SJCRH30 (cell line): ENCODE measurements around the gene TEX11. TPM values are rescaled to one million over a fixed set of nuclear protein-coding genes. Genes with fewer than 3 reads are reported as not detected.

Experiments used
- DNase-seq, 2 experiments: peaks; one replicate each; pipeline ENCODE4 v3.0.0-alpha.2; 2015 to 2020
- H3K27ac ChIP-seq: fragments of 250-450 bp; sonication (Bioruptor Pico); 2 replicates; pipeline ENCODE4 v1.5.1; 2020; ENCODE audit warnings: mild to moderate bottlenecking, moderate library complexity
- H3K27me3 ChIP-seq: fragments of 250-450 bp; sonication (Bioruptor Pico); 2 replicates; pipeline ENCODE4 v1.5.1; 2020; ENCODE audit warnings: mild to moderate bottlenecking, moderate library complexity
- H3K36me3 ChIP-seq: fragments of 250-450 bp; sonication (Bioruptor Pico); 2 replicates; pipeline ENCODE4 v1.5.1; 2020; ENCODE audit warnings: mild to moderate bottlenecking, moderate library complexity
- H3K4me1 ChIP-seq: fragments of 250-450 bp; sonication (Bioruptor Pico); 2 replicates; pipeline ENCODE4 v1.5.1; 2020; ENCODE audit warnings: mild to moderate bottlenecking, moderate library complexity
- H3K4me3 ChIP-seq: fragments of 250-450 bp; sonication (Bioruptor Pico); 2 replicates; pipeline ENCODE4 v1.5.1; 2020; ENCODE audit warnings: mild to moderate bottlenecking, moderate library complexity
- H3K9me3 ChIP-seq: fragments of 250-450 bp; sonication (Bioruptor Pico); replicated peaks from 2 replicates; pipeline ENCODE4 v1.5.1; 2020; ENCODE audit warnings: mild to moderate bottlenecking, moderate library complexity
- total RNA-seq: library from RNA; depleted of rRNA; stranded (reverse); fragments of >200 nt; shearing (Covaris generic); gene quantifications from 2 replicates; pipeline ENCODE4 v1.2.3, GENCODE V29; 2014; rRNA removed

TEX11 gene
- total RNA-seq, 1 experiment from 2014 or later = 0.08 TPM

DNA sequence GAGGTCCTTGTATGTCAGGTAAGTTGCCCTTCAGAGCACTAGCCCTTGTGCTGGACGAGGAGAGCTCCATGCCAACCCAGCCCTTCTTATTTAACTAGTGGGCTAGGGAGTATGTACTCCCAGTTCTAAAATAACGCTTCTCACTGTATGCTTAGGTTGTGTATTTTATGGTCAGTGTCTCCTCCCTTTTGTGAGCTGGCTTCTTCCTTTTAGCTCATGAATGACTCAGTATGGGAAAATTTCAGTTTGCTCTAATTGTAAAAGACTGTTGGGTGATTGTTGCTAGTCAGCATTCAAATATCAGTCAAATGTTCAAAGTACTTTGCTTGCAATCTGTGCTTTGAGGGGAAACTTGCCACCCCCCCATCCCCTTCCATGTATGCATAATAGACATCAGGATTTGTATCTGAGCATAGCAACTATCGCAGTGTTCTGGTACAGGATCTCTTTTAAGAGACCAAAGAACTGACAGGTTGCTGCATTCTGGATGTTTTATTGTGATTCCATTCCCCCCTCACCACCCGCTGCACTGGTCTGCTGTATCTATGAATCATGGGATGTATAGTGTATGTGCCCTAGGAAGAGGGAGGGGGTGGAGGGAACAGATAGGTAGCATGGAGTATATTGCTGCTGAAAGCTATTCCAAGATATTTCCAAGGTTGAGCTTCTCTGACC lies 429.1 kb downstream of the TEX11 start:
- Histone ChIP-seq H3K27me3 (no peaks in the 10 kb centered on the region), H3K9me3 (no peaks in the 10 kb centered on the region), H3K27ac (no peak overlapping the region), H3K36me3 (peaks cover 14% of the 10 kb centered on the region; the same call in 1 of the 2 replicates), H3K4me3 (no peak overlapping the region), H3K4me1 (peaks cover 44% of the 10 kb centered on the region)
- DNase-seq = no peak

Other genes with a start within 250 kb of the TEX11 start
- 17.9 and 20.1 TPM in 2 replicates for gene SLC7A3, start 22.4 kb upstream of the TEX11 start, total RNA-seq
- gene SNX12, start 159.6 kb upstream of the TEX11 start, total RNA-seq = 103 and 105 TPM in 2 replicates
- gene FOXO4, start 187.1 kb upstream of the TEX11 start, total RNA-seq = 10.9 and 11.0 TPM in 2 replicates
- gene CXorf65, start 198.0 kb upstream of the TEX11 start, total RNA-seq = 0.25 and 0.28 TPM in 2 replicates
- 0.10 TPM in 1 of 2 replicates, not detected in the other for gene IL2RG, start 202.9 kb upstream of the TEX11 start, total RNA-seq
- 39.8 and 44.3 TPM in 2 replicates for gene MED12, start 209.9 kb upstream of the TEX11 start, total RNA-seq
- gene NLGN3, start 236.1 kb upstream of the TEX11 start, total RNA-seq = 0.58 and 0.95 TPM in 2 replicates